Gastroesophageal sphincter (tissue), 3 donors: Measurements from ENCODE around the gene PHEX.

Experiments
- POLR2A ChIP-seq, 2 donors: fragments of 450-650 bp; IDR thresholded peaks; one replicate each; pipeline ENCODE4 v1.6.1; 2017; ENCODE audit warnings: antibody characterized with exemption in 2 of 2, mild to moderate bottlenecking in 2 of 2, moderate library complexity in 1 of 2
- POLR2AphosphoS5 ChIP-seq: sonication (generic); formaldehyde crosslinking; IDR thresholded peaks from one replicate; pipeline ENCODE4 v1.6.1; 2017; ENCODE audit warnings: antibody characterized with exemption
- TF ChIP-seq, protein P1 (sequence below), 4 experiments: fragments of 200-600 bp in 2 of 4; fragments of 450-650 bp in 2 of 4; sonication (generic) in 1 of 4; IDR thresholded peaks; one replicate each; pipeline ENCODE4 v1.5.1; 2017 to 2019; ENCODE audit warnings: antibody characterized with exemption in 4 of 4, mild to moderate bottlenecking in 2 of 4, moderate library complexity in 2 of 4

DNA sequence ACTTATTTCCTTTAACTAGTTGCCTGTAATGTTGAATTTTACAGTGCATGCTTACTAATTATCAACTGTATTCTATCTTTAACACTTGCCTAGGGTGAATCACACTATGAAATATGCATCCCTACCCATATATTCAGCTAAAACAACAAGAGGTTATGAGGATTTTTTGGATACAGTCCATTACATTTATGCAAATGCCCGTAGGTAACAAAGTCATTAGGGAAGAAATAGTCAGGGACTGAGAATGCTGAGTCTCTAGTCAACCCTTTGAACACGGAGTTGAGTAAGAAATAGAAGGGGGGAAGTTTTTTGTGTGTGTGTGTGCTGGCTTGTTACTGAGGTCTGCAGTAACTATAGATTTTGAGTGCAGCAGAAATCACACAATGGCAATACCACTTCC is 214.5 kb downstream of the PHEX start:
- TF ChIP-seq POLR2A (IDR thresholded peaks at IDR 0.05) (no peak), POLR2AphosphoS5 (no peak)
- TF ChIP-seq, protein P1, sequence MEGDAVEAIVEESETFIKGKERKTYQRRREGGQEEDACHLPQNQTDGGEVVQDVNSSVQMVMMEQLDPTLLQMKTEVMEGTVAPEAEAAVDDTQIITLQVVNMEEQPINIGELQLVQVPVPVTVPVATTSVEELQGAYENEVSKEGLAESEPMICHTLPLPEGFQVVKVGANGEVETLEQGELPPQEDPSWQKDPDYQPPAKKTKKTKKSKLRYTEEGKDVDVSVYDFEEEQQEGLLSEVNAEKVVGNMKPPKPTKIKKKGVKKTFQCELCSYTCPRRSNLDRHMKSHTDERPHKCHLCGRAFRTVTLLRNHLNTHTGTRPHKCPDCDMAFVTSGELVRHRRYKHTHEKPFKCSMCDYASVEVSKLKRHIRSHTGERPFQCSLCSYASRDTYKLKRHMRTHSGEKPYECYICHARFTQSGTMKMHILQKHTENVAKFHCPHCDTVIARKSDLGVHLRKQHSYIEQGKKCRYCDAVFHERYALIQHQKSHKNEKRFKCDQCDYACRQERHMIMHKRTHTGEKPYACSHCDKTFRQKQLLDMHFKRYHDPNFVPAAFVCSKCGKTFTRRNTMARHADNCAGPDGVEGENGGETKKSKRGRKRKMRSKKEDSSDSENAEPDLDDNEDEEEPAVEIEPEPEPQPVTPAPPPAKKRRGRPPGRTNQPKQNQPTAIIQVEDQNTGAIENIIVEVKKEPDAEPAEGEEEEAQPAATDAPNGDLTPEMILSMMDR (IDR thresholded peaks at IDR 0.05): no peak
